ENCODE measurements around the gene FUOM.
"Not testable (repeated sequence)": the region's sequence is repeated elsewhere in the genome, so short reads cannot be mapped to it uniquely, and the experiment has no call there.

Gene FUOM

GRCh38 chr10:133378251-133379096 is 20.7 kb upstream of the FUOM start:
- H3K27ac Mint-ChIP-seq, result peak overlapping the region in 1 of 2 donors; percentile 6
- DNase-seq, result peak; percentile 60 to 71

GRCh38 chr10:133377818-133378250 is 20.0 kb upstream of the FUOM start:
- Mint-ChIP-seq H3K4me1 (peaks cover 24% of the 10 kb centered on the region), H3K9me3 (no peaks in the 10 kb centered on the region), H3K4me3 (peak overlapping the region; percentile 80 to 83), H3K27me3 (peaks cover 27% of the 10 kb centered on the region), H3K27ac (no peak overlapping the region)
- DNase-seq (no peak), ATAC-seq (no peak)

More at GRCh38 chr10:133378251-133379096, 20.7 kb upstream of the FUOM start:
- peak; percentile 62 for ATAC-seq
- Mint-ChIP-seq H3K4me1 (peaks cover 24% of the 10 kb centered on the region), H3K4me3 (peak overlapping the region; percentile 80 to 83), H3K9me3 (no peaks in the 10 kb centered on the region), H3K27me3 (peaks cover 27% of the 10 kb centered on the region)

GRCh38 chr10:133377025-133377817 is 19.4 kb upstream of the FUOM start:
- peaks cover 27% of the 10 kb centered on the region for H3K27me3 Mint-ChIP-seq
- H3K4me1 Mint-ChIP-seq, result peaks cover 24% of the 10 kb centered on the region
- H3K4me3 Mint-ChIP-seq, result peak overlapping the region; percentile 45 to 83
- no peak overlapping the region for H3K27ac Mint-ChIP-seq
- H3K9me3 Mint-ChIP-seq, result no peaks in the 10 kb centered on the region
- DNase-seq (no peak), ATAC-seq (no peak)

- not testable (repeated sequence) for DNase-seq, H3K27ac Mint-ChIP-seq, H3K4me3 Mint-ChIP-seq, ATAC-seq, H3K9me3 Mint-ChIP-seq
- Mint-ChIP-seq H3K27me3 (peaks cover 27% of the 10 kb centered on the region), H3K4me1 (peaks cover 30% of the 10 kb centered on the region)
These were observed 18.4 kb upstream of the FUOM start for GRCh38 chr10:133376183-133376582.

GRCh38 chr10:133375357-133376115 is 17.7 kb upstream of the FUOM start:
- H3K27ac Mint-ChIP-seq, result no peak overlapping the region
- peaks cover 28% of the 10 kb centered on the region for H3K4me1 Mint-ChIP-seq
- peaks cover 27% of the 10 kb centered on the region for H3K27me3 Mint-ChIP-seq
- DNase-seq (no peak), ATAC-seq (no peak)
- H3K9me3 Mint-ChIP-seq, result no peaks in the 10 kb centered on the region
- no peak overlapping the region for H3K4me3 Mint-ChIP-seq

- ATAC-seq (peak; percentile 97), DNase-seq (peak; percentile 96)
- no peaks in the 10 kb centered on the region for H3K9me3 Mint-ChIP-seq
- H3K4me1 Mint-ChIP-seq, result peaks cover 18% of the 10 kb centered on the region
- peak within 1 kb of the TSS; percentile 88 to 95 for H3K4me3 Mint-ChIP-seq
- peak within 1 kb of the TSS; percentile 93 to 95 for H3K27ac Mint-ChIP-seq
- H3K27me3 Mint-ChIP-seq, result peaks cover 27% of the 10 kb centered on the region
These were observed 15.6 kb upstream of the FUOM start, which contains the start of gene ECHS1 for GRCh38 chr10:133373174-133374090. Gene ECHS1, minus strand, starts transcription at chr10:133373354. Its CDS starts 21 bp downstream, at chr10:133373333.

GRCh38 chr10:133372507-133372906 is 14.7 kb upstream of the FUOM start:
- peak; percentile 27 for ATAC-seq
- Mint-ChIP-seq H3K9me3 (no peaks in the 10 kb centered on the region), H3K4me3 (peak overlapping the region; percentile 73 to 95), H3K27me3 (peaks cover 27% of the 10 kb centered on the region), H3K27ac (no peak overlapping the region), H3K4me1 (peaks cover 13% of the 10 kb centered on the region)
- DNase-seq, result no peak

- no peak overlapping the region for H3K27ac Mint-ChIP-seq
- no peak overlapping the region for H3K4me3 Mint-ChIP-seq
- peaks cover 7% of the 10 kb centered on the region for H3K27me3 Mint-ChIP-seq
- DNase-seq (no peak), ATAC-seq (no peak)
- peaks cover 13% of the 10 kb centered on the region for H3K4me1 Mint-ChIP-seq
- H3K9me3 Mint-ChIP-seq, result no peaks in the 10 kb centered on the region
These were observed 12.4 kb upstream of the FUOM start for GRCh38 chr10:133370030-133370786.

GRCh38 chr10:133368153-133368552 is 10.3 kb upstream of the FUOM start:
- H3K27ac Mint-ChIP-seq, result no peak overlapping the region
- DNase-seq, result no peak
- H3K27me3 Mint-ChIP-seq, result no peaks in the 10 kb centered on the region
- peaks cover 6% of the 10 kb centered on the region for H3K4me1 Mint-ChIP-seq
- ATAC-seq, result no peak
- H3K9me3 Mint-ChIP-seq, result no peaks in the 10 kb centered on the region
- no peak overlapping the region for H3K4me3 Mint-ChIP-seq

- not testable (repeated sequence) for H3K4me1 Mint-ChIP-seq, H3K27me3 Mint-ChIP-seq, ATAC-seq, H3K4me3 Mint-ChIP-seq, H3K9me3 Mint-ChIP-seq, H3K27ac Mint-ChIP-seq, DNase-seq
These were observed 9.6 kb upstream of the FUOM start for GRCh38 chr10:133367461-133367860.

GRCh38 chr10:133366751-133367150 is 8.9 kb upstream of the FUOM start:
- ATAC-seq, result no peak
- H3K27ac Mint-ChIP-seq, result no peak overlapping the region
- no peaks in the 10 kb centered on the region for H3K27me3 Mint-ChIP-seq
- no peaks in the 10 kb centered on the region for H3K9me3 Mint-ChIP-seq
- peaks cover 6% of the 10 kb centered on the region for H3K4me1 Mint-ChIP-seq
- H3K4me3 Mint-ChIP-seq, result no peak overlapping the region
- no peak for DNase-seq

- no peak for DNase-seq
- H3K4me1 Mint-ChIP-seq, result peaks cover 12% of the 10 kb centered on the region
- H3K27me3 Mint-ChIP-seq, result no peaks in the 10 kb centered on the region
- no peaks in the 10 kb centered on the region for H3K9me3 Mint-ChIP-seq
- no peak overlapping the region for H3K4me3 Mint-ChIP-seq
- H3K27ac Mint-ChIP-seq, result no peak overlapping the region
- no peak for ATAC-seq
These were observed 8.3 kb upstream of the FUOM start for GRCh38 chr10:133366130-133366478.

- DNase-seq, result no peak
- no peak overlapping the region for H3K4me3 Mint-ChIP-seq
- H3K4me1 Mint-ChIP-seq, result peaks cover 12% of the 10 kb centered on the region
- ATAC-seq, result no peak
- no peaks in the 10 kb centered on the region for H3K9me3 Mint-ChIP-seq
- H3K27ac Mint-ChIP-seq, result no peak overlapping the region
- H3K27me3 Mint-ChIP-seq, result no peaks in the 10 kb centered on the region
These were observed 7.8 kb upstream of the FUOM start for GRCh38 chr10:133365461-133366129.

All from stimulated activated naive CD8-positive, alpha-beta T cell treated with anti-CD3 and anti-CD28 coated beads, Interleukin-15, amount 100 ng/mL, for 72 hours (primary cell).